Subcutaneous adipose tissue (tissue), 4 donors: ENCODE measurements around the gene MAP7D1. TPM values are rescaled to one million over a fixed set of nuclear protein-coding genes. Genes with fewer than 3 reads are reported as not detected.

Experiments
- total RNA-seq, 4 donors: library from RNA; depleted of rRNA; stranded (reverse); fragments of >200 nt; gene quantifications; one replicate each; pipeline ENCODE4 v1.1.0, GENCODE V29; 2016
- TF ChIP-seq, protein P1 (sequence below): fragments of 450-650 bp; IDR thresholded peaks from one replicate; pipeline ENCODE4 v1.5.1; 2016; ENCODE audit warnings: low read depth, mild to moderate bottlenecking, control low read depth, antibody characterized with exemption, moderate library complexity

Gene MAP7D1
- total RNA-seq, 4 donors from 2014 or later: 73.1 to 227 (median 77.9) TPM

GRCh38 chr1:36204347-36204909 is 48.5 kb downstream of the MAP7D1 start:
- TF ChIP-seq, protein P1, sequence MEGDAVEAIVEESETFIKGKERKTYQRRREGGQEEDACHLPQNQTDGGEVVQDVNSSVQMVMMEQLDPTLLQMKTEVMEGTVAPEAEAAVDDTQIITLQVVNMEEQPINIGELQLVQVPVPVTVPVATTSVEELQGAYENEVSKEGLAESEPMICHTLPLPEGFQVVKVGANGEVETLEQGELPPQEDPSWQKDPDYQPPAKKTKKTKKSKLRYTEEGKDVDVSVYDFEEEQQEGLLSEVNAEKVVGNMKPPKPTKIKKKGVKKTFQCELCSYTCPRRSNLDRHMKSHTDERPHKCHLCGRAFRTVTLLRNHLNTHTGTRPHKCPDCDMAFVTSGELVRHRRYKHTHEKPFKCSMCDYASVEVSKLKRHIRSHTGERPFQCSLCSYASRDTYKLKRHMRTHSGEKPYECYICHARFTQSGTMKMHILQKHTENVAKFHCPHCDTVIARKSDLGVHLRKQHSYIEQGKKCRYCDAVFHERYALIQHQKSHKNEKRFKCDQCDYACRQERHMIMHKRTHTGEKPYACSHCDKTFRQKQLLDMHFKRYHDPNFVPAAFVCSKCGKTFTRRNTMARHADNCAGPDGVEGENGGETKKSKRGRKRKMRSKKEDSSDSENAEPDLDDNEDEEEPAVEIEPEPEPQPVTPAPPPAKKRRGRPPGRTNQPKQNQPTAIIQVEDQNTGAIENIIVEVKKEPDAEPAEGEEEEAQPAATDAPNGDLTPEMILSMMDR: no peak

DNA sequence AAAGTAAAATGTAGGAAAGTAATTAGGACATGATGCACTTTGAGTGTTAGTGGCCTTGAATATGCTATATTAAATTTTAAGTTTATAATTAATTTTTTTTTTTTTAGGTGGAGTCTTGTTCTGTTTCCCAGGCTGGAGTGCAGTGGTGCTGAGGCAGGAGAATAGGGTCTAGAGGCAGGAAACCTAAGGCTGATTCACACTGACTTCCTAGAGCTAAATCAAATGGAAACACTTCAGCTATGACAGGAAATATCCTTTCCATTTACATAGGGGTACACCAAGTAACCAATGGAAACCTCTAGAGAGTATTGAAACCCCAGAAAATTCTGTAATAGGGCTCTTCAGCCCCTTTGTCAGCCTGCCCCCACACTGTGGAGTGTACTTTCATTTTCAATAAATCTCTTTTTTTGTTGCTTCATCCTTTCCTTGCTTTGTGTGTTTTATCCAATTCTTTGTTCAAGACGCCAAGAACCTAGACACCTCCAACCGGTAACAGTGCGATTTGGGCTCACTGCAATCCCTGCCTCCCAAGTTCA is 50.4 kb downstream of the MAP7D1 start:
- TF ChIP-seq, protein P1: no peak

GRCh38 chr1:36207339-36207738 is 51.4 kb downstream of the MAP7D1 start:
- TF ChIP-seq, protein P1: no peak

DNA sequence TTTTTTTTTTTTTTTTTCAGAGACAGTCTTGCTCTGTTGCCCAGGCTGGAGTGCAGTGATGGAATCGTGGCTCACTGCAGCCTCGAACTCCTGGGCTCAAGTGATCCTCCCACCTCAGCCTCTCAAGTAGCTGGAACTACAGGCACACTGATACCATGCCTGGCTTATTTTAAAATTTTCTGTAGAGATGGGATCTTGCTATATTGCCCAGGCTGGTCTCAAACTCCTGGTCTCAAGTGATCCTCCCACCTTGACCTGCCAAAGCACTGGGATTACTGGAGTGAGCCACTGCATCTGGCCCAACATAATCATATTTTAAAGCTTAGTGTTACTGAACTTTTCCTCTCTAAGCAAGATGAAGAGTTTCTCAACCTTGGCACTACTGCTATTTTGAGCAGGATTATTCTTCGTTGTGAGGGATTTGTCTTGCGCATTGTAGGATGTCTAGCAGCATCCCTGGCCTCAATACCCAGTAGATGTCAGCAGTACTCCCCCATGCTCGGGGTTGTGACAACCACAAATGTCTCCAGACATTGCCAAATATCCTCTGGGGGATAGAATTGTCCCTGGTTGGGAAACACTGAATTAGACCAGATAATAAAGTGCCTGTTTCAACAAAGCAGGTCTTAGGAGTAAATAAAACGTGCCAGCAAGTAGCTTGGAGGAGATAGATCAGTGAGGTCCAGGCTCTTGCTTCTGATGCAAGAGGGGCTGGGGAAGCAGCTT is 53.2 kb downstream of the MAP7D1 start:
- TF ChIP-seq, protein P1: no peak

DNA sequence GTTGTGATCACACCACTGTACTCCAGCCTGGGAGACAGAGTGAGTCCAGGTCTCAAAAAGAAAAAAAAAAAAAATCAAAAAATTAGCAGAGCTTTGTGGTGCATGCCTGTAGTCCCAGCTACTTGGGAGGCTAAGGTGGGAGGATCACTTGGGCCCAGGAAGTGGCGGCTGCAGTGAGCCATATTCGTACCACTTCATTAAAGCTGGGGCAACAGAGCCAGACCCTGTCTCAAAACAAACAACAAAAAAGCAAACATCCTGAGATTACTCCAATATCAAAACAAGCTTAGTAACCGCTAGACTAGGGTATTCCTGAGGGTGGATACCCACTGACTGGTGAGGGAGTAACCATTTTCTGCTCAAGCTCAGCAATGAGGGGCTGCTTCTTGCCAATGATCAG is 55.3 kb downstream of the MAP7D1 start:
- TF ChIP-seq, protein P1: no peak

DNA sequence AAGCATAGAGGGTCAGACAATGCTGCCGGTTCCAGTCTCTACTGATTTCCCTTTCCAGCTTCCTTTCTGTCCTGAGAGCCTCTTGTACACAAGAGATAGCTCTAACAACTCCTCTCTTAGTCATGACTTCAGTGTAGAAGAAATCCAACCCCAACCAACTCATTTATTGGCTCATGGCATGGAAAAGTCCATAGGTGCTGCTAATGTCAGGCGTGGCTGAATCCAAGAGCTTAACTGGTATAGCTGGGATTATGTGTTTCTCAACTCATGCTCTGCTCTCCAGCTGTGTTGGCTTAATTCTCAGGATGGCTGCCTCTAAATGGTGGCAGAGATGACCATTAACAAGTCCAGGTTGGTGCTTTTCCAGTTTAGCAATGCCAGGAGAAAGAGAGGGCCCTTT is 55.9 kb downstream of the MAP7D1 start:
- TF ChIP-seq, protein P1: no peak

GRCh38 chr1:36212782-36213181 is 56.8 kb downstream of the MAP7D1 start:
- TF ChIP-seq, protein P1: no peak
